Upper lobe of right lung (tissue), 1 donor: ENCODE results near the gene ROR1. TPM values are rescaled to one million over a fixed set of nuclear protein-coding genes. Genes with fewer than 3 reads are reported as not detected.

Experiments
- ATAC-seq: fragments of 200-7000 bp; cut with Tn5 transposase; one replicate; pipeline ENCODE4 v1.9.1; 2020; ENCODE audit warnings: mild to moderate bottlenecking, moderate library complexity
- DNase-seq: peaks from one replicate; pipeline ENCODE4 v3.0.0-alpha.2; 2020
- H3K27ac ChIP-seq: fragments of 200-600 bp; one replicate; pipeline ENCODE4 v1.8.0; 2022
- H3K27me3 ChIP-seq: fragments of 200-600 bp; one replicate; pipeline ENCODE4 v1.8.0; 2022; ENCODE audit warnings: mild to moderate bottlenecking
- H3K36me3 ChIP-seq: fragments of 200-600 bp; one replicate; pipeline ENCODE4 v1.8.0; 2022
- H3K4me1 ChIP-seq: fragments of 200-600 bp; one replicate; pipeline ENCODE4 v1.8.0; 2022
- H3K4me3 ChIP-seq: fragments of 200-600 bp; one replicate; pipeline ENCODE4 v1.8.0; 2022; ENCODE audit warnings: mild to moderate bottlenecking
- H3K9me3 ChIP-seq: fragments of 200-600 bp; one replicate; pipeline ENCODE4 v1.8.0; 2022
- CTCF ChIP-seq: fragments of 200-600 bp; IDR thresholded peaks from one replicate; pipeline ENCODE4 v1.8.0; 2022; ENCODE audit warnings: antibody characterized with exemption
- intact Hi-C: fragments of 100-400 bp; cut with DNase I; formaldehyde crosslinking; loops from one replicate; pipeline ENCODE4 v1.11.0; 2022
- total RNA-seq: library from RNA; stranded (reverse); fragmentation: NEBNext Ultra II Directional; extraction: Animal tissue kit (Norgen Biotek cat#: 25700); gene quantifications from one replicate; pipeline ENCODE4 v1.2.1, GENCODE V29; 2021
- donor health status: DM: no; HTN: yes; CAD: no; lungs with severe emphysema.

Gene ROR1
- total RNA-seq, 1 donor from 2014 or later, result 21.4 TPM

DNA sequence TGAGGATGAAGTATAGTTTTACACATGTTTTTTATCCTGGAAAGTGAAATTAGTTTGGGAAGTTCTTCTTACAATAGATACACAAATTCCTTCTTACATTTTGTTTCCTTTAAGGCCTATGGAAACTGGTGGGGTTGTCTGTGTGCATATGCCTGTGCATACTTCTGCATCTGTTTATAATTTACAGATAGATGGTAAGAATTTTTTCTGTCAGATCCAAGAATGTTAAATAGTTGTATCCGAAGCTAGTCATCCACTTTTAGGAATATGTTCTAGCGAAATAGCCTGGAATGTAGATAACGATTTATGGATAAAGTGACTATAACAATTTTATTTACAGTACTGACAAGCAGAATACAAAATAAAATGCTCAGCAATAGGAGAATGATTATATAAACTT, 194.1 kb downstream of the ROR1 start:
- Histone ChIP-seq H3K27me3 (no peaks in the 10 kb centered on the region), H3K4me3 (no peak overlapping the region), H3K4me1 (no peaks in the 10 kb centered on the region), H3K27ac (no peak overlapping the region), H3K9me3 (no peaks in the 10 kb centered on the region), H3K36me3 (no peaks in the 10 kb centered on the region)
- DNase-seq (no peak), ATAC-seq (no peak)
- no peak for TF ChIP-seq CTCF
- intact Hi-C loops, result no loop called here

DNA sequence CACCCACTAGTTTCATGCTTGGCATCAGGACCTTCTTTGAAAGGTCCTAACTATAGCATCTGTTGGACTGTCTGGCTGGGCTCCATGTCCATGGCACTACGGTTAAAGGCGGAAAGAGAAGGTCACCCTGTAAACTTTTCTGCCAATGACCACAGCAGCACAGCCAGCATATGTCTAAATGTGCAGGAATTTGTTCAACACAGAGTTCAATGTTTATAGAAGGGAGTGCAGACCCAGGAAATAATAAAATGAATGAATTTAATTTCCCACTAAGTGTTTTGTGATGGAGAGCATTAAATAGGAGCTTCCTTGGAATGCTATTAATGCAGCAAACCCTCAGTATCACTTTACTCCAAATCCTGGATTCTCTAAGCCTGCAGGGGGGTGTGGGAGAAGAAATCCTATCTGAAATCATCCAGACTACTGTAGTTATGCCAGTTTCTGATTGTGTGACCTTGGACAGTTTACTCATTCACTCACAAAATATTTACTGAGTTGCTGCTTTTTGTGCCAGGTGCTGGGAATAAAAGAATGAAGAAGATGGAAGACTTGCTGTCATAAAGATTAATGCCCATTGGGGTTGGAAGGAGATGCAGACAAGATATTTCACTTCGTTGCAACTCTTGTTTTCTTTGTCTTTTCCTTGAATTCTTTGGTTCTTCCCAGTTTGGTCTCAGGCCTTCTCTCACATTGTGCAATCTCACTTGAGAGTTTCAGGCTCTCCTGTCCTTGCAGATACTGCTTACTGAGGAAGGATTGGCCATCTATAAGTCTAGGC, 195.0 kb downstream of the ROR1 start:
- no peaks in the 10 kb centered on the region for H3K4me1 ChIP-seq
- DNase-seq, result no peak

DNA sequence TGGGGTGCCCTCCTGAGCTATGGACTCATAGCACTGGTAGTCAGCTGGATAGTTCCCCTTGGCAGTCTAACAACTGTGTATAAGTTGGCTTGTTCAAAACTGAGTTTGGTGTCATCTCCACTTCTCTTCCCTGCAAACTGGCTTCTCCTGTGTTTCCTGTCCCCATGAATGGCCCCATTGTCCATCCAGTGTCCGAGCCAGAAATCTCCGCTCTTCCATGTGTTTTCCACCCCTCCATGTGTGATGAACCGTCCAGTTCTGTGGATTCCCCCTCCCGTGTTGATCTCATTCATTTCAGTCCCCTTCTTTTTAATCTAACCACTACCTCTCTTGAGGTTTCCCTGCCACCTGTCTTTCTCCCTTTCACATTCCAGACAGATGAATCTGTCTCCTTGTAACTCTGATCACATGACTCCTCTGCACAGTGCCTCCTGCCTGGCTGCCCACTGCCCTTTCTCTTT, 195.7 kb downstream of the ROR1 start:
- ATAC-seq (peak; percentile 48), DNase-seq (no peak)
- no peaks in the 10 kb centered on the region for H3K9me3 ChIP-seq
- no peaks in the 10 kb centered on the region for H3K36me3 ChIP-seq
- no peak overlapping the region for H3K4me3 ChIP-seq
- H3K4me1 ChIP-seq, result no peaks in the 10 kb centered on the region
- intact Hi-C loops, result no loop called here
- H3K27ac ChIP-seq, result no peak overlapping the region
- TF ChIP-seq CTCF, result no peak
- no peaks in the 10 kb centered on the region for H3K27me3 ChIP-seq

More for the DNA sequence above, 195.0 kb downstream of the ROR1 start:
- Histone ChIP-seq H3K36me3 (no peaks in the 10 kb centered on the region), H3K4me3 (no peak overlapping the region), H3K27me3 (no peaks in the 10 kb centered on the region), H3K27ac (no peak overlapping the region), H3K9me3 (no peaks in the 10 kb centered on the region)
- ATAC-seq, result peak; percentile 7
- no peak for TF ChIP-seq CTCF
- intact Hi-C loops, result no loop called here

DNA sequence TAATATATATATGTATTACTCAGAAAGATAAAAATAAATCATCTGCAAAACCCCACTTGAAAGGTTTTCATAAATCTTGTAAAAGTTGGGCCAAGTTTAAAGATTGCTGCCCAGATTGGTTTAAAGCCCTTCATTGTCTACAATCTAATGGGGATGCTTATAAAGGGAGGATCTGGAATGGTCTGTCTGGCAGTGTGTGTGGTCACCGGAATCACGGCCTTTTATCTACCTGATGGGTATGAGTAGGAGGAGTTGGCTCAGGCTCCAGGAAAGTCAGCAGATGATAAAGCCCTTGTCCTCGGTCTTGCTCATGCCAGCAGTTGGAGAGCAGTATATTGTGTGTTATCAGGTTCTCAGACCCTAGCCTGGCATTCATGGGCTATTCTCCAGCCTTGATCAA, 197.7 kb downstream of the ROR1 start:
- DNase-seq, result no peak
- intact Hi-C loops, result no loop called here
- H3K9me3 ChIP-seq, result no peaks in the 10 kb centered on the region
- TF ChIP-seq CTCF, result no peak
- no peaks in the 10 kb centered on the region for H3K36me3 ChIP-seq
- no peaks in the 10 kb centered on the region for H3K27me3 ChIP-seq
- H3K4me3 ChIP-seq, result no peak overlapping the region
- no peaks in the 10 kb centered on the region for H3K4me1 ChIP-seq
- ATAC-seq, result no peak
- no peak overlapping the region for H3K27ac ChIP-seq

GRCh38 chr1:63973005-63973419, 199.2 kb downstream of the ROR1 start:
- Histone ChIP-seq H3K4me1 (no peaks in the 10 kb centered on the region), H3K36me3 (no peaks in the 10 kb centered on the region), H3K9me3 (no peaks in the 10 kb centered on the region), H3K4me3 (no peak overlapping the region), H3K27ac (no peak overlapping the region), H3K27me3 (no peaks in the 10 kb centered on the region)
- intact Hi-C loops, result no loop called here
- ATAC-seq (no peak), DNase-seq (no peak)
- TF ChIP-seq CTCF, result no peak
